SKM-1 treated with dmso at 0.1 percent for 144 hours (cell line): Measurements from ENCODE around the gene F9.
A peak's percentile ranks its signal among the peaks of the same experiment; 100 is the strongest.
"Not testable (repeated sequence)": the region's sequence is repeated elsewhere in the genome, so short reads cannot be mapped to it uniquely, and the experiment has no call there.

Source experiments
- DNase-seq: peaks from one replicate; lab custom pipeline; 2025; ENCODE audit not compliant: unreplicated experiment; lab: John Stamatoyannopoulos, UW

The F9 gene

DNA sequence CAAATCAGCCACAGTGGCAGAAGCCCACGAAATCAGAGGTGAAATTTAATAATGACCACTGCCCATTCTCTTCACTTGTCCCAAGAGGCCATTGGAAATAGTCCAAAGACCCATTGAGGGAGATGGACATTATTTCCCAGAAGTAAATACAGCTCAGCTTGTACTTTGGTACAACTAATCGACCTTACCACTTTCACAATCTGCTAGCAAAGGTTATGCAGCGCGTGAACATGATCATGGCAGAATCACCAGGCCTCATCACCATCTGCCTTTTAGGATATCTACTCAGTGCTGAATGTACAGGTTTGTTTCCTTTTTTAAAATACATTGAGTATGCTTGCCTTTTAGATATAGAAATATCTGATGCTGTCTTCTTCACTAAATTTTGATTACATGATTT lies at the start of gene F9:
Gene F9 (plus strand): TSS at position 190 of the 400 bp plus-strand sequence. CDS start 26 bp downstream, at position 216.
- no peak for DNase-seq

DNA sequence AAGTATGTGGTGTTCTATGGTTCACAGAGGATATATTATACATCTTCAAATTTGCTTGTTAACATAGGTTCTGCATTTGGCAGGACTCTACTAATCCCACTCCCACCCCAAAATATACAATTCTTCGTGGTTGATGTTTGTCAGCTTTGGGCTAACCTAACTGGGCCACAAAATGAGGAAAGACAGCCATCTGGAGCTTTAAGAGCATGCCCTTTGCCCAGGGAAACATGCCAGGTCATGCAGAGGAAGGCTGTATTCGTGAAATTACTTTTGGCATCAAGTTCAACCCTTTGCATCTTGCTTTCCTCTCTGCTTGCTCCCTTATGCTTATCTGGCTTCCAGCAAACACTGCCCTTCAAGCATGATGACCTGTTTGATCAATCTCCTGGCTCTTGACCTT lies 46.8 kb upstream of the F9 start:
- no peak for DNase-seq

DNA sequence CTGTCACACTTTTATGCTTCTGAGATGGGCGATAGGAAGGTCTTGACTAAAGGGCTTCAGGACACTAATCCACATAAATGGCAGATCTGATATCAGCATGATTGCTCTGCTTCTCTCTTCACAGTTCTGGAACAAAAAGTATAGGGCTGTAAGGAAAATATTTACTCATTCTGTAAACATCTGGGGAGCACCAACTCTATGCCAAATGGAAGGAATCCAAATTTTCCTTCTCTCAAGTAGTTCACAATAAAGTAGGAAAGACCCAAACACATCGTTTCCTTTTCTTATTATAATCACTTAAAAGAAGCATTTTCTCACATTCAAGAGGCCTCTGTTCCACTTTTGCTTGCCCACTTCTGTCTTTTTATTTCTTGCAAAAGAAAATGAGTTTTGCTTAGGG lies 45.9 kb upstream of the F9 start:
- no peak for DNase-seq

DNA sequence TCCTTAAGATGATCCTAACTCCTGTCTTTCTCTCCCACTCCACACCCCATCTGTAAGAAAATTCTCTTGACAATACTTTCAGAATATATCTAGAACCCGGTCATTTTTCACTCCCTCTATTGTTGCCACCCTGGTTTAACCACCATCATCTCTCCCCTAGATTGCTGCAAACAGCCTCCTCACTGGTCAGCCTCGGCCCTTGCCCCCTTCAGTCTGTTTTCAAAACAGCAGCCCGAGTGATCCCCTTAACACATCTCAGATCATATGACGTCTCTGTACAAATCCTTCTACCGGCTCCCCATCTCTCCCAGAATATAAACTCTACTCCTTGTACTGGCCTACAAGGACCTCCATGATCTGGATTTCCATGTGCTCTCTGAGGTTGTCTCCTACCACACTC lies 35.2 kb upstream of the F9 start:
- no peak for DNase-seq

DNA sequence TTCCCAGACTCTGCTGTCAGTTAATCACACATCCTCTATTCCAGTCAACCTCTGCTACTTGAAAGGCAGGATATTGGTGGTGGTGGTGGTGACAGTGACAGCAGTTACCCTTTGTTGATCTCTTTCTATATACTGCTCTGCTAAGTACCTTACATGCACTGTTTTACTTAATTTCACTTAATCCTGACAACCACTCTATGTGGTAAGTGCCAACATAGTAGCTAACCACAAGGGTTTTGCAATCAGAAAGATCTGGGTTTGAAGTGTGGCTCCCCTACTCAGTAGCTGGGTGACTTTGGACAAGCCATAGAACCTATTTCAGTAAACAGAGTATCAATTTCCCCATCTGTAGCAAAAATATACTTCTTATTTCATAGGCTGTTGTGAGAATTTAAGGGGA lies 24.2 kb upstream of the F9 start:
- no peak for DNase-seq

DNA sequence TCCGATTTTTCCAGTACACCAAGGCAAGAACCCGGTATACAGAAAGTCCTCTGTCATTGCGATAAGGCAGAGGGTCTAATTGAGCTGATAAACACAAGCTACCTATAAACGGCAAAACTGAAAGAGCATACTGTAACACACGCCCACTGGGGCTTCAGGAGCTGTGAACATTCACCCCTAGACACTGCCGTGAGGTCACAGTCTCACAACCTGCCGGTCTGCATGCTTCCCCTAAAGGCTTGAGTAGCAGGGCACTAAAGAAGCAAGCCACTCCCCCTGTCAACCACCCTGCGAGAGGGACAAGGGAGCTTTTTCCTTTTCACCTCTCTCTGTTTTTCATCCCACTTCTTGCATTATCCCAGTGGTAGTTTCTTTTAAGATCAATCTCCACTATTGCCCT lies 22.4 kb upstream of the F9 start:
- no peak for DNase-seq

DNA sequence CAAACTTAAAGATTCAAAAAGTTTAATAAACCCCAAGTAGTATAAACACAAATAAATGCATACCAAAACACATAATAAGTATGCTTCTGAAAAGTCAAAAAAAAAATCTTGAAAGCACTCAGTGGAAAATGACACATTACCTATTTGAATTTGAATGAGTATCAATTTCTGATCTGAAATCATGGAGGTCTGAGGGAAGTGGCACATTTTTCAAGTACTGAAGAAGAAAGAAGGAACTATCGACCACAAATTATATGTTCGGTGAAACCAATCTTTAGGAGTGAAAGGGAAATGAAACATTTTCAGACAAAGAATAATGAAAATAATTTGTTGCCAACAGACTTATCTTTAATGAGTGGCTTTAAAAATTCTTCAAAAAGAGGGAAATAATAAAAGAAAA lies 12.1 kb upstream of the F9 start:
- DNase-seq, result no peak

DNA sequence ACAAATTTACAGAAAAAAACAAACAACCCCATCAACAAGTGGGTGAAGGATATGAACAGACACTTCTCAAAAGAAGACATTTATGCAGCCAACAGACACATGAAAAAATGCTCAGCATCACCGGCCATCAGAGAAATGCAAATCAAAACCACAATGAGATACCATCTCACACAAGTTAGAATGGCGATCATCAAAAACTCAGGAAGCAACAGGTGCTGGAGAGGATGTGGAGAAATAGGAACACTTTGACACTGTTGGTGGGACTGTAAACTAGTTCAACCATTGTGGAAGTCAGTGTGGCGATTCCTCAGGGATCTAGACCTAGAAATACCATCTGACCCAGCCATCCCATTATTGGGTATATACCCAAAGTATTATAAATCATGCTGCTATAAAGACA lies 1.7 kb upstream of the F9 start:
- DNase-seq, result not testable (repeated sequence)

DNA sequence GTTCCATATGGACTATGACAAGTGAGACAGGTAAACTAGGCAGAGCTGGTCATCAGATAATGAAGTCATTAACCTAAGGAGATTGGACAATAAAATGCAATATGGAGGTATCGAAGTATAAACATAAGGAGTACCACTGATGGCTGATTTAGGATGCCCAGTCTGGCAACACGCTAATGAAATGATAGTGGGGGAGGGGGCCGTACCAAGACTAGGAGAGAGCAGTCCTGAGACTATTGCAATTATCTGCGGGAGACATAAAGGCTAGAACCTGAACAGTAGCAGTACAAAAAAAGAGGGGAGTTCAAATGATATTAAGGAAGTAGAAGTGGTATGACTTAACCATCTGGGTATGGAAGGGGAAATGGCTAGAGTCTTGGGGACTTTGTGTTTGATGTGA lies 2.3 kb downstream of the F9 start:
- no peak for DNase-seq

DNA sequence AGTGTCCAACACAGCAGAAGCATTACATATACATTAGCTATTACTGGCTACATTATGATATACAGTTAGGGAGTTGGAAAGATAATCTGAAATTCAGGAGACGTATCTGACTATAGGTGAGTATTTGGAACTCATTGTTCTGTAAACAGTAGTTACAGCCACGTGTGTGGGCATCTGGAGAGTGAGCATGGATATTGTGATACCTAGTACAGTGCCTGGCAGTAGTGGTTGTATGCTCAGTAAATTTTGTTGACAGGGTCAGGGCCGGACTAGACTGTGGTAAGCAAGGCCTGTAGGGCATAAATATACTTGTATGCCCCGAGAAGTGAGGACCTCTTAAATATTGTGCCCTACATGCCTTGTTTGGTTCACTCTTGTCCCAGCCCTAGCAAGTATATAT lies 2.9 kb downstream of the F9 start:
- no peak for DNase-seq

DNA sequence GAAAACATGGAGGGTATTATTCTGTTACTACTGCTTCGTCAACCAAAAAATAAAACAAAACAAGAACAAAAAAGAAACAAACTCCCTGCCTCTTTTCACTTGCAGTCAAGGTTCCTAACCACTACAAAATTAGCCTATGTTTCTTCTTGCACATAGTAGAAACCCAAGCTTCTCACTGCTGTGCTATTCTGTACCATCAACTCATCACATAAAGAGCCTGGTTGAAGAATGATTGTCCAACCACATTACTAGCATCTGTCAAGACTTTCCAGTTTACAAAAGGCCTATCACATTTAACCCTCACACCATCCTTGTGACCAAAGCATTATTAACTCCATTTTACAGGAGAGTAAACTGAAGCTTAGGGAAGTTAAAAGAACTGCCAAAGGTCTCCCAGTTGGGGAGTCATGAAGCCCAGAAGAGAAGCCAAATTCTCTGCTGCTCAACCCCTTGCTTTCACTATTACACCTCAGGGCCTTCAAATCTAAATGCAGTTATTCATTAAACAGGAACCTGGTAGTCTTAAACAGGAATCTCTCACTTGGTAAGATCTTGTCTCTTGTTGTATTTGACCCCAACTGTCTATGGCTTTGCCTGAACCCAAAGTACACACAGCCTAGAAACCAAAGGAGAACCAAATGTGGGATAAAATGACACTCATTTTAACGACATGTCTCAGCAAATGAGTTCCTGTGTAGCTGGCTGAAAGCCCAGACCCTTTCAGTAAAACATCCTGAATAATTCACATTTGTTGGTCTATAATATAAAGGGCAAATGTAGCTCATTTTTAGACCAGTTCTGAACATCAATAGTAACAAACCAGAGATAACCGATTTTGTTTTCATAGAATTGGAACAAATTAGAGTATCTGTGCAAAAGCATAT lies 8.6 kb downstream of the F9 start:
- no peak for DNase-seq

DNA sequence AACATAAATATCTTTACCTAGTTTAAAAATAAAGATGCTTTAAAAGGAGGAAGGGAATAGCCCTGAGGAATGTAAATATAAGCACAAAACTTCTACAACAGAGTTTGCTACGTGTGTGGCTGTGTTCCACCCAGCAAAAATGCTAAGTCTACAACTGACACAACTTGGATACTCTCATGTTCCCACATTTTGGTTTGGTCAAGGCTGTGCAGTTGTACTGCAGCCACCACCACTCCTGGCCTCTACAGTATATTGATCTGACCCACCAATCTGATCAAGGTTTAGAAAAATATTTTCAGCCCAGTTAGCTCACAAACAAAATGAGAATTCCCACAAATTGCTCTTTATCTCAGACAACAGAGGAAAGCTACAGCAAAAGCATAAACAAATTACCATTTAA lies 12.1 kb downstream of the F9 start:
- DNase-seq, result no peak

DNA sequence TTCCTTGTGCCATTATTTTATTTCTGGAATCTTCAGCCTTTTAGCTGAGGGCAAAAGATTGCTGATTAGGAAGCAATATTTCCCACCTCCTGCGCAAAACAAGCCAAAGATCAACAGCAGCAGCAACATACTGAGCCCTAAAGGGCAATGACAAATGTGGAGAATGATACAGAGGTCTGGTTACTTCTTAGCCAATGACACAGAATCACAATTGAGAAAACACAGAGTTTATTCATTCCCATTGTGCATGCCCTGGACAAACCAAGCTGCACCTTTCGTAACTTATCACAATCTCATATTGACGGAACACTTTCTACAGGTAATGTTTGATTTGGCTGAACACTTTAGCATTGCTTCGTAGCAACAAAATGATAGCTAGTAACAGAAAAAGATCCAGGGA lies 13.4 kb downstream of the F9 start:
- no peak for DNase-seq

DNA sequence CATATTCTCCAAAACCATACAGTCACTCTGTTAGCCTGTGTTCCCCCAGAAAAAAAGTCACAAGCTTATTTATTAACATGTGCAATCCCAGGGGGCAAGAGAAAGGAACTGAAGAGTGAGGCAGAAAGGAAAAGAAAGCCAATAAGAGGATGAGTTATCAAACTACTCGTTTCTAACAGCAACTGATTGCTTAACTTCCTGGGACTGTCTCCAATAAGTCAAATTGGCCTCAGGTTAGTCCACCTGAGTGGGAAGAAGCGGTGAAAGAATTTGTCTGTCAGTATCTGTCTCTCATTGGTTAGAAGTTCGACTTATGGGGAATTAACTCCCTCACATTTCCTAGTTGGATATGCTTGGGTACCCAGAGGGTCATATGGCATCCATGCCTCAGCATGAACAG lies 14.1 kb downstream of the F9 start:
- DNase-seq, result no peak

DNA sequence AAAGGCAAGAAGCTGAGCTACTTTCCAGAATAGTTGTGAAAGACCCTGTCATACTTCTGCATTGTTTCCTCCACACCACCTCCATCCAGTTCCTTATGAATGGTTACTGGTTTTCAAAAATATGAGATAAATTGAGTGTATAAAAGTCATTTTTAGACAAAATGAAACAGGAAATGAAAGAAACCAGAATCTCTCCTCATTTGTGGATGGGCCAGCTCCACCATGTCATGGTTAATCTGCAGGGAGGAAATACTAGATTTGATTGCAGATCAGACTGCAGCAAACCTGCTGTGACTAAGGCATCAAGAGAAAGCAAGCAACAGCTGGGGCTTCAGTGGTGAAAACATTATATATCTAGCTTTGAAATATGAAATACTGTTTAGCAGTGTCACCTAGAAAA lies 23.8 kb downstream of the F9 start:
- peak; percentile 3 for DNase-seq

DNA sequence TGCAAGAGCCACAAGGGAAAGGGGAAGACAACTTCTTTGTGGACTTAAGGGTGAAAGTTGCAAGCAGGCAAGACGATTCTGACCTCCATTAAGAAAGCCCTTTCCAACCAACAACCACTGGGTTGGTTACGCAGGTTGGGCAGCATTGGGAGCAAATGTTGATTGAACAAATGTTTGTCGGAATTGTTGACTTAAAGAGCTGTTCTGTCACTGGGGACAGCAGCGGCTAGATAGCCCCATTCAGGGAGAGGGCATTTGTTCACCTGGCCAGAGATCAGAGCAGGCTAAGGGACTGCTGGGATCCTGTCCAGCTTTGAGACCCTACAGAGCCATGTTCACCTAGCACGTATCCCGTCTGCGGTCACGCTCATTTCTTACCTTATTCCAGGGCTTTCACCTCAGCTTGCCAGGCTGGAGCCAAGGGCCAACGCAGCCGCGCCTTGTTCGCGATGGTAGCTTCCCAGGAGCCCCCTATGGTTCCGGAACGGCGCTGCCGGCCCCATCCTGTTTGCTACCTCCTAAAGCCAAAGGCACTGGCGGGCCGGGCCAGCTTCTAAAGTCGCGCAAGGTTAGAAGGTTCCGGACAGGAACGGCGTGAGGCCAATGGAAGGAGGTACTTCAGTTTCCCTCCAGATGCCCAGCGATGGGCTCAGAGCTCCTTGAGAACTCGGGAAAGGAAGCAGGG lies 24.6 kb downstream of the F9 start:
- no peak for DNase-seq

DNA sequence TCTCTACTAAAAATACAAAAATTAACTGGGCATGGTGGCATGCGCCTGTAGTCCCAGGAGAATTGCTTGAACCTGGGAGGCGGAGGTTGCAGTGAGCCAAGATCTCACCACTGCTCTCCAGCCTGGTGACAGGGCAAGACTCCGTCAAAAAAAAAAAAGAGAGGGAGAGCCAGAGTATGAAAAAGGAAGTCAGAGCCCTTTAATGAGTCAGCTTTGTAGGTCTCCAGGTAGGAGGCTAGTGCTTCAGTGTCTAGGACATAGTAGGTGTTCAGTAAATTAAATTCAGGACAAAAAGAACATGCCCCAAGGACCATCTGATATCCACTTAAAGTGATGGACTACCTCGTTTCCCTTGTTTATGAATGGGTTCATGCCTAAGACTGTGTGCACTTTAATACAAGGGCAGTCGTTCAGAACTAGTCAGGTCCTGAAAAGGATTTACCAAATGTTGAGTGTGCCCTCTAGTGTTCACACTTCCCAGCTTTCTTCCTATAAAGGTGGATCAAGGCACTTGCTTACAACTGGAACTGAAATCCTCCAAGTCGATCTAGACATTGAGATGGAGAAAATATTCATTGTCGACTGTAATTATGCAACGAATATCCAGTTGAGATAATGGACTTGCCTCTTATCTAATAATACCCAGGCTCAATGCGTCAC lies 29.0 kb downstream of the F9 start:
- peak; percentile 53 for DNase-seq

DNA sequence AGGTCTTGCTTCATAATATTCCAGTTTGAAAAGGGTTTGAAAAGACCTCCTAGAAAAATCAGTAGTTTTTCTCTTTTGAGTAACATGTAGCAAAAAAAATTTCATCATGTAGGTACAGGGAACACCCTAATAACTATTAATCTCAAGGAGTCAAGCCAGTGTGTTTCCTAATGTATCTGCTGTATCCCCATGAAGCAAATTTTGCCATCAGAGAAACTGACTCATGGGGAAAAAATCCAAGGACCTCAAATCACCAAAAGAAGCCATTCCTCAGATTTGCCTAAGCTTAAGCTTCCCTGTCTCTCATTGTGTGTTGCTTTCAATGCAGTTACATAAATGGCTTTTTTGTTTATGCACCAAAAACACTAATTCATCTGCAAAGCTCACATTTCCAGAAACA lies 29.7 kb downstream of the F9 start:
- no peak for DNase-seq

DNA sequence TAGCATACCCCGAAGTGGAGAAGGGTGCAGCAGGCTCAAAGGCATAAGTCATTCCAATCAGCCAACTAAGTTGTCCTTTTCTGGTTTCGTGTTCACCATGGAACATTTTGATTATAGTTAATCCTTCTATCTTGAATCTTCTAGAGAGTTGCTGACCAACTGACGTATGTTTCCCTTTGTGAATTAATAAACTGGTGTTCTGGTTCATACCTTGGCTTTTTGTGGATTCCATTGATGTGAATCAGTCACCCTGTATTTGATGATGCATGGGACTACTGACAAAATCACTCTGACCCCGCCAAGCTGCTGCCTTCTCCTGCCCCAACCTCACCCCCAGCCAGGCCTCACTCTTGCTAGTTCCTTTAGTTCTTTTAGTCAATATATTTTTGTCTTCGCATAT lies 32.7 kb downstream of the F9 start:
- DNase-seq, result no peak

DNA sequence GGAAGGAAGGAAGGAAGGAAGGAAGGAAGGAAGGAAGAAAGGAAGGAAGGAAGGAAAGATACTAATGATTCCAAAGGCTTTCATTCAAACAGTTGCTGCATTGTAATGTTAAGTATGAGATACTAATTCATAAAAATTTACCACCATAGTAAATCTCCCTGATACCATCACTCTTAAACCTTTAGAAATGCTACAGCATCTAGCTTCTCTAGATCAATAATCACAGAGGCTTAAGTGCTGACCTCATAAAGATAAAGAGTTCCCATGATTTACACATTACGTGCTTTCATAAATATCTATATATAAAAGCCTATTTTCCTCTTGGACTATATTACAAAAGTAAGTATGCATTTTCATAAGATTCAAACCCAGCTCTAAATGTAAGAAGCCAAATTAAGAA lies 36.4 kb downstream of the F9 start:
- no peak for DNase-seq

DNA sequence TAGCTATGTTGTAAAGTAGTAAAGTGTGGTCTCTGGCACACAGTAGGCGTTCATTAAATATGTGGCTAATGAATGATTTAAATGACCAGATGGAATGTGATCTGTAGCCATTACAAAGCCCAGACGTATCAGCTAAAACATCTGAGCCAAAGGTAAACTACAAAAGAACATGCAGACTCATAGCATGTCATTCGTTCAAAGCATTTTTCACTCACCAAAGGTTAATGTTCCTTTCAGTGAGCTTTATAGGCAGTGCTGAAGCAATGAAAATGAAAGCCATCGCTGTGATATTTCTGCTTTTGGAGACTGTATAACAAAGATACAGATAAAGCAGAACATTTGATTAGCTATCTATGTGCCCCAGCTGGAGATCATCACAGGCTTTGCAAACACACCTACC lies 50.5 kb downstream of the F9 start:
- DNase-seq, result no peak

DNA sequence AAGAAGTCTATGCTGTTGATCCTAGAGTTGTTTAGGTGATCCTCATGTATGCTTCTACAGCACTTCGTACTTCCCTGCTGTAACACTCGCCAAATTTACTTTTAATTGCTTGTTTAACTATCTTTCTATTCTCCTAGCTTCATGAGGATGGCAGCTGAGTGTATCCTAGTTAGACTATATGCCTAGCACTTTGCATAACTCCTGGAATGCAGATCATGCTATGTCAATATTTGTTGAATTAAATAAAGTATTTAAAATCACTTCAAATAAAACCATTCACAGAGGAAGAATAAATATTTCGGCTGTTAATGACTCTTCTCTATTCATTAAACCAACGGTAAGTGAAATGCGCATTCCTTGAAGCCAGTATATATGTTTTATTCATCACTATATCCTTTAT lies 55.1 kb downstream of the F9 start:
- no peak for DNase-seq
